Smooth muscle cell (in vitro differentiated cells): ENCODE results near the gene UPK3BL2. TPM values are rescaled to one million over a fixed set of nuclear protein-coding genes. Genes with fewer than 3 reads are reported as not detected.
"Not testable (repeated sequence)": the region's sequence is repeated elsewhere in the genome, so short reads cannot be mapped to it uniquely, and the experiment has no call there.

Experiments
- DNase-seq: peaks from one replicate; lab custom pipeline; 2025; ENCODE audit not compliant: unreplicated experiment; lab: John Stamatoyannopoulos, UW
- H2AFZ ChIP-seq: fragments of 200-600 bp; sonication (generic); 2 replicates; pipeline ENCODE4 v1.6.0; 2016; ENCODE audit warnings: antibody characterized with exemption, low read depth, mild to moderate bottlenecking
- H3F3A ChIP-seq: fragments of 200-600 bp; sonication (generic); 2 replicates; pipeline ENCODE4 v1.6.0; 2017; ENCODE audit warnings: antibody characterized with exemption, low read depth
- H3K27ac ChIP-seq: fragments of 200-600 bp; sonication (generic); 2 replicates; pipeline ENCODE4 v1.5.1; 2016; ENCODE audit warnings: low read depth, mild to moderate bottlenecking
- H3K27me3 ChIP-seq: fragments of 200-600 bp; sonication (generic); 2 replicates; pipeline ENCODE4 v1.6.1; 2016; ENCODE audit warnings: low read depth, mild to moderate bottlenecking
- H3K36me3 ChIP-seq: fragments of 200-600 bp; sonication (generic); 2 replicates; pipeline ENCODE4 v1.5.1; 2016; ENCODE audit warnings: low read depth
- H3K4me1 ChIP-seq: fragments of 200-600 bp; sonication (generic); 2 replicates; pipeline ENCODE4 v1.5.1; 2016; ENCODE audit warnings: low read depth
- H3K4me2 ChIP-seq: fragments of 200-600 bp; sonication (generic); 2 replicates; pipeline ENCODE4 v1.6.0; 2016; ENCODE audit warnings: mild to moderate bottlenecking
- H3K4me3 ChIP-seq: fragments of 200-600 bp; sonication (generic); 2 replicates; pipeline ENCODE4 v1.5.1; 2016; ENCODE audit warnings: mild to moderate bottlenecking
- H3K79me2 ChIP-seq: fragments of 200-600 bp; sonication (generic); 2 replicates; pipeline ENCODE4 v1.6.0; 2016; ENCODE audit warnings: low read depth, mild to moderate bottlenecking
- H3K9ac ChIP-seq: fragments of 200-600 bp; sonication (generic); 2 replicates; pipeline ENCODE4 v1.6.0; 2016; ENCODE audit warnings: low read depth
- H3K9me3 ChIP-seq: fragments of 200-600 bp; sonication (generic); replicated peaks from 2 replicates; pipeline ENCODE4 v1.5.1; 2016; ENCODE audit warnings: low read depth
- H4K20me1 ChIP-seq: fragments of 200-600 bp; sonication (generic); 2 replicates; pipeline ENCODE4 v1.6.0; 2016; ENCODE audit warnings: low read depth
- WGBS: methylation state at CpG from one replicate; pipeline ENCODE4 v1.1.7; 2016; ENCODE audit warnings: low lambda C conversion rate; 5-methylcytosine and 5-hydroxymethylcytosine counted together
- polyA plus RNA-seq: library from polyadenylated mRNA; unstranded; fragments of >200 nt; fragmentation: Nextera tagmentation; extraction: Ambion mirVana; gene quantifications from 2 replicates; pipeline ENCODE4 v1.2.1, GENCODE V29; 2016
- total RNA-seq: library from RNA; depleted of rRNA; stranded (reverse); fragments of >200 nt; gene quantifications from 2 replicates; pipeline ENCODE4 v1.2.3, GENCODE V29; 2014

The UPK3BL2 gene
- total and polyA plus RNA-seq, 2 experiments from 2014 or later, result 0.75 TPM; not detected in 1

DNA sequence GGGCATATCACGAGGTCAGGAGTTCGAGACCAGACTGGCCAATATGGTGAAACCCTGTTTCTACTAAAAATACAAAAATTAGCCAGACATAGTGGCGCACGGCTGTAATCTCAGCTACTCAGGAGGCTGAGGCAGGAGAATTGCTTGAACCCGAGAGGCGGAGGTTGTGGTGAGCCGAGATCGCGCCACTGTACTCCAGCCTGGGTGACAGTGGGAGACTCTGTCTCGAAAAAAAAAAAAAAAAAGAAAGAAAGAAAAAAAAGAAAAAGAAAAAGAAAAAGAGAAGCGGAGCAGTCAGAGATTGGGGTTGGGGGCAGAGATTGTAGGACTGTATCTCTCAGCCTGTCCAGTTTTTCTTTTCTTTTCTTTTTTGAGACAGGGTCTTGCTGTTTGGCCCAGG is 725 bp downstream of the UPK3BL2 start:
- H3K4me3 ChIP-seq, H3K27ac ChIP-seq, H2AFZ ChIP-seq, H3K36me3 ChIP-seq, DNase-seq, H4K20me1 ChIP-seq, H3K9me3 ChIP-seq, H3K79me2 ChIP-seq, H3F3A ChIP-seq, H3K9ac ChIP-seq, H3K4me1 ChIP-seq, H3K27me3 ChIP-seq, H3K4me2 ChIP-seq: not testable (repeated sequence)
- WGBS, result 93% methylated on average over 9 of the region's 11 CpGs

GRCh38 chr7:102542083-102542482 is 1.4 kb downstream of the UPK3BL2 start:
- H3K27me3 ChIP-seq, H3K4me2 ChIP-seq, H4K20me1 ChIP-seq, H3K27ac ChIP-seq, H2AFZ ChIP-seq, H3K4me3 ChIP-seq, H3K36me3 ChIP-seq, H3F3A ChIP-seq, H3K9me3 ChIP-seq, H3K79me2 ChIP-seq, DNase-seq, H3K9ac ChIP-seq, H3K4me1 ChIP-seq: not testable (repeated sequence)
- WGBS, result no CpG with 5 or more reads among the region's 8 CpGs

DNA sequence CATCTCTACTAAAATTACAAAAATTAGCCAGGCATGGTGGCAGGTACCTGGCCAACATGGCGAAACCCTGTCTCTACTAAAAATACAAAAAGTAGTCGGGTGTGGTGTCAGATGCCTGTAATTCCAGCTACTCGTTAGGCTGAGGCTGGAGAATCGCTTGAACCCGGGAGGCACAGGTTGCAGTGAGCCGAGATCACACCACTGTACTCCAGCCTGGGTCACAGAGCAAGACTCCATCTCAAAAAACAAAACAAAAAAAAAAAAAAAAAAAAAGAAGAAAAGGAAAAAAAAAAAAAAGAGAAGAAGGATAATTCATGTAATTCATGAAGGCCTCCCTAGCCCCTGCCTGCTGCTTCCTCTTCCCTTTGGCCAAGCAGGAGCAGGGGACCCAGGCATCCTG is 2.9 kb downstream of the UPK3BL2 start:
- not testable (repeated sequence) for H3K4me2 ChIP-seq, H3K4me1 ChIP-seq, H3K27ac ChIP-seq, H3F3A ChIP-seq, H2AFZ ChIP-seq, H3K9ac ChIP-seq, H3K79me2 ChIP-seq, H3K27me3 ChIP-seq, H3K4me3 ChIP-seq, H4K20me1 ChIP-seq, H3K36me3 ChIP-seq, H3K9me3 ChIP-seq, DNase-seq
- 73% methylated on average over 4 of the region's 6 CpGs for WGBS

GRCh38 chr7:102535062-102535615 is 8.4 kb downstream of the UPK3BL2 start:
- H3K27me3 ChIP-seq, DNase-seq, H3K79me2 ChIP-seq, H3K4me3 ChIP-seq, H3F3A ChIP-seq, H3K4me1 ChIP-seq, H2AFZ ChIP-seq, H3K9ac ChIP-seq, H3K4me2 ChIP-seq, H3K36me3 ChIP-seq, H3K9me3 ChIP-seq, H4K20me1 ChIP-seq, H3K27ac ChIP-seq: not testable (repeated sequence)
- WGBS, result 91% methylated on average over 1 of the region's 8 CpGs

DNA sequence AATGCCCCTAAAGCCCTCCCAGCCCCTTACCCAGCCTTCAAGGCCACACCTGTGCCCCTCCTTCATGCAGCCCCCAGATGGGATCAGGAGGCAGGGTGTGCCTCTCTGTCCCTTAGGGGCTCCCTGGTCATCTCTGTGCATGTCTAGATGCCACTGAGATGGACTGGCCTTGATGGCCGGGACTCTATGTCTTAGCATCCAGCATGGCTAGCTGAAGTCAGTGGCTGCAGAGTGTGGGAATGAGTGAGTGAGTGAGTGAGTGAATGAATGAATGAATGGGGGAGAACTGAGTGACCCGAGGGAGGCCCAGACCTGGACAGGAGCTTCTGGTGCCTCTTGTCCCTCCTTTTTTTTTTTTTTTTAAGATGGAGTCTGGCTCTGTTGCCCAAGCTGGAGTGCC is 11.4 kb downstream of the UPK3BL2 start:
- H3K36me3 ChIP-seq, H4K20me1 ChIP-seq, H3K9ac ChIP-seq, H2AFZ ChIP-seq, H3K9me3 ChIP-seq, H3K4me1 ChIP-seq, H3K4me3 ChIP-seq, H3K27me3 ChIP-seq, H3K79me2 ChIP-seq, H3K27ac ChIP-seq, H3F3A ChIP-seq, DNase-seq, H3K4me2 ChIP-seq: not testable (repeated sequence)
- 100% methylated on average over 2 of the region's 2 CpGs for WGBS

- not testable (repeated sequence) for H3F3A ChIP-seq, H3K4me3 ChIP-seq, H3K9me3 ChIP-seq, H2AFZ ChIP-seq, H3K79me2 ChIP-seq, H3K27me3 ChIP-seq, H3K9ac ChIP-seq, H3K4me2 ChIP-seq, H4K20me1 ChIP-seq, H3K4me1 ChIP-seq, DNase-seq, H3K36me3 ChIP-seq, H3K27ac ChIP-seq
- WGBS, result no CpG with 5 or more reads among the region's 7 CpGs
These were observed 11.9 kb downstream of the UPK3BL2 start for GRCh38 chr7:102531583-102531982.

- not testable (repeated sequence) for H3K27ac ChIP-seq, H3F3A ChIP-seq, H3K79me2 ChIP-seq, H2AFZ ChIP-seq, H3K9me3 ChIP-seq, H3K4me3 ChIP-seq, H3K9ac ChIP-seq, H3K4me1 ChIP-seq, H3K36me3 ChIP-seq, H4K20me1 ChIP-seq, H3K27me3 ChIP-seq, DNase-seq, H3K4me2 ChIP-seq
- WGBS, result no CpG with 5 or more reads among the region's 13 CpGs
These were observed 15.4 kb downstream of the UPK3BL2 start for GRCh38 chr7:102527822-102528793.

DNA sequence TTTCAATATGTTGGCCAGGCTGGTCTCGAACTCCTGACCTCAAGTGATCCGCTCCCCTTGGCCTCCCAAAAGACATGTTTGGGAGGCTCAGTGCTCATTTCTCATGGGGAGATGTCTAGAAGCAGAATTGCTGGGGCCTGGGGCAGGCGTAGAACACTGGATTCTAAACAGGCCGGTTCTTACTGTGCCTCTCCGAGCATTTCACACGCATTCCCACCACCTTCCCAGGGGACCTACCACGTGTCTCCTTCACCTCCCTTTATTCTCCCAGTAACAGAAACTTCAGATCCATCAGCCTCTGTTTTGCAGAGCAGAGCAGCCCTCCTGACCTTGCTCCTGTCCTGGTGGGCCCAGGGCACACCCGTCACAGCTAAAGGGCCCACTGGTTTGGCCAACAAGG is 16.3 kb downstream of the UPK3BL2 start:
- H3K79me2 ChIP-seq, H3K4me3 ChIP-seq, H3K27ac ChIP-seq, DNase-seq, H3K9me3 ChIP-seq, H3K4me1 ChIP-seq, H4K20me1 ChIP-seq, H3K4me2 ChIP-seq, H2AFZ ChIP-seq, H3F3A ChIP-seq, H3K9ac ChIP-seq, H3K27me3 ChIP-seq, H3K36me3 ChIP-seq: not testable (repeated sequence)
- 90% methylated on average over 1 of the region's 8 CpGs for WGBS
